Lower lobe of right lung (tissue), 2 donors: ENCODE data around the gene RBMX. TPM values are rescaled to one million over a fixed set of nuclear protein-coding genes. Genes with fewer than 3 reads are reported as not detected.

Experiments used
- ATAC-seq, 2 donors: fragments of 200-7000 bp; cut with Tn5 transposase; one replicate each; pipeline ENCODE4 v1.9.1; 2020 to 2022; ENCODE audit warnings: mild to moderate bottlenecking in 2 of 2, moderate library complexity in 2 of 2
- DNase-seq: peaks from one replicate; pipeline ENCODE4 v3.0.0-alpha.2; 2020
- H3K27ac ChIP-seq: fragments of 200-600 bp; one replicate; pipeline ENCODE4 v1.8.0; 2022
- H3K27me3 ChIP-seq: fragments of 200-600 bp; one replicate; pipeline ENCODE4 v1.8.0; 2022; ENCODE audit warnings: low read depth
- H3K36me3 ChIP-seq: fragments of 200-600 bp; one replicate; pipeline ENCODE4 v1.8.0; 2022; ENCODE audit warnings: mild to moderate bottlenecking
- H3K4me1 ChIP-seq: fragments of 200-600 bp; one replicate; pipeline ENCODE4 v1.8.0; 2022
- H3K4me3 ChIP-seq: fragments of 200-600 bp; one replicate; pipeline ENCODE4 v1.8.0; 2022; ENCODE audit warnings: mild to moderate bottlenecking
- H3K9me3 ChIP-seq: fragments of 200-600 bp; one replicate; pipeline ENCODE4 v1.8.0; 2022
- intact Hi-C: fragments of 100-400 bp; cut with DNase I; formaldehyde crosslinking; loops from one replicate; pipeline ENCODE4 v1.11.0; 2022
- total RNA-seq: library from RNA; stranded (reverse); fragmentation: NEBNext Ultra II Directional; extraction: Animal tissue kit (Norgen Biotek cat#: 25700); gene quantifications from one replicate; pipeline ENCODE4 v1.2.1, GENCODE V29; 2021
- TF ChIP-seq, protein P1 (sequence below): fragments of 200-600 bp; IDR thresholded peaks from one replicate; pipeline ENCODE4 v1.8.0; 2022; ENCODE audit warnings: antibody characterized with exemption, mild to moderate bottlenecking
- donor health status: DM: no; HTN: yes; CAD: no; lungs with severe emphysema.

RBMX gene
- total RNA-seq, 1 donor from 2014 or later = 114 TPM

DNA sequence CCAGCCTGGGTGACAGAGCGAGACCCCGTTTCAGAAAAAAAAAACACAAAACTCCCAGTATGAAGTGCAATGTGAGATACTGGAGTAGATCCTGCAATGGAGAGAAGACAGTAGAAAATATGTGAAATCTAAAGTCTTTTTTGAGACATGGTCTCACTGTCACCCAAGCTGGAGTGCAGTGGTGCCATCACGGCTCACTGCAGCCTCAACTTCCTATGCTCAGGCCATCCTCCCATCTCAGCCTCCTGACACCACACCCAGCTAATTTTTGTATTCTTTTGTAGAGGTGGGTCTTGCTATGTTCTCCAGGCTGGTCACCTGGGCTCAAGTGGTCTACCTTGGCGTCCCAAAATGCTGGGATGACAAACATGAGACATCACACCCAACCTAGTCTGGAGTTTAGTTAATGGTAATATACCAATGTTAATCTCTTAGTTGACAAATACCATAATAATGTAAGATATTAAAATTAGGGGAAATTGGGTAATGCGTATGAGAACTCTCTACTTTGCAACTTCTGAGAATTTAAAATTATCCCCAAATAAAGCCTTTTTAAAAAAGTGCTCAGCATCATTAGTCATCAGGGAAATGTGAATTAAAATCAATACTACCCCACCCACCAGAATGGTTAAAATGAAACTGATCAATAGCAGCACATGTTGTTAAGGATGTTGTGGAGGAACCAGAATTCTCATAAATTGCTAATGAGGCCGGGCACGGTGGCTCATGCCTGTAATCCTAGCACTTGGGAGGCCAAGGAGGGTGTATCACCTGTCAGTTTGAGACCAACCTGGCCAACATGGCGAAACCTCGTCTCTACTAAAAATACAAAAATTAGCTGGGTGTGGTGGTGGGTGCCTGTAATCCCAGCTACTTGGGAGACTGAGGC lies 15.0 kb downstream of the RBMX start:
- Histone ChIP-seq H3K27ac (no peak overlapping the region), H3K4me1 (no peaks in the 10 kb centered on the region), H3K9me3 (no peaks in the 10 kb centered on the region), H3K36me3 (peaks cover 46% of the 10 kb centered on the region), H3K4me3 (no peak overlapping the region), H3K27me3 (no peaks in the 10 kb centered on the region)
- TF ChIP-seq, protein P1, sequence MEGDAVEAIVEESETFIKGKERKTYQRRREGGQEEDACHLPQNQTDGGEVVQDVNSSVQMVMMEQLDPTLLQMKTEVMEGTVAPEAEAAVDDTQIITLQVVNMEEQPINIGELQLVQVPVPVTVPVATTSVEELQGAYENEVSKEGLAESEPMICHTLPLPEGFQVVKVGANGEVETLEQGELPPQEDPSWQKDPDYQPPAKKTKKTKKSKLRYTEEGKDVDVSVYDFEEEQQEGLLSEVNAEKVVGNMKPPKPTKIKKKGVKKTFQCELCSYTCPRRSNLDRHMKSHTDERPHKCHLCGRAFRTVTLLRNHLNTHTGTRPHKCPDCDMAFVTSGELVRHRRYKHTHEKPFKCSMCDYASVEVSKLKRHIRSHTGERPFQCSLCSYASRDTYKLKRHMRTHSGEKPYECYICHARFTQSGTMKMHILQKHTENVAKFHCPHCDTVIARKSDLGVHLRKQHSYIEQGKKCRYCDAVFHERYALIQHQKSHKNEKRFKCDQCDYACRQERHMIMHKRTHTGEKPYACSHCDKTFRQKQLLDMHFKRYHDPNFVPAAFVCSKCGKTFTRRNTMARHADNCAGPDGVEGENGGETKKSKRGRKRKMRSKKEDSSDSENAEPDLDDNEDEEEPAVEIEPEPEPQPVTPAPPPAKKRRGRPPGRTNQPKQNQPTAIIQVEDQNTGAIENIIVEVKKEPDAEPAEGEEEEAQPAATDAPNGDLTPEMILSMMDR = no peak
- DNase-seq = no peak
- ATAC-seq = no peak
- intact Hi-C loops = no loop called here

DNA sequence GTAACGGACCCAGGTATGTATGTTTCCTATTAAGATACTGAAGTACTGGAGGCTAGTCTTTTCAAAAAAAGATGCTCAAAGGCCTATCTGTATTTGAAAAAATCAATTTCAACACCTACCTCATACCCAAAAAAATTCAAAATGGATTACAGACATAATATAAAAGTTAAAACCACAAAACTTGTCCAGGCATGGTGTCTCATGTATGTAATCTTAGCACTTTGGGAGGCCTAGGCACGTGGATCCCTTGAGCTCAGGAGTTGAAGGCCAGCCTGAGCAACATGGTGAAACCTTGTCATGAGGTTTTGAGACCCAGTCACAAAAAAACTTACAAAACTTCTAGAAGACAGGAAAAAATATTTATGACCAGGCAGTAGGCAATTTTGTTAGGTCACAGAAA lies 16.7 kb downstream of the RBMX start:
- intact Hi-C loops = no loop called here
- Histone ChIP-seq H3K9me3 (no peaks in the 10 kb centered on the region), H3K36me3 (peaks cover 32% of the 10 kb centered on the region), H3K4me3 (no peak overlapping the region), H3K27me3 (no peaks in the 10 kb centered on the region), H3K4me1 (no peaks in the 10 kb centered on the region), H3K27ac (no peak overlapping the region)
- ATAC-seq = no peak
- no peak for DNase-seq
- TF ChIP-seq, protein P1 = no peak

DNA sequence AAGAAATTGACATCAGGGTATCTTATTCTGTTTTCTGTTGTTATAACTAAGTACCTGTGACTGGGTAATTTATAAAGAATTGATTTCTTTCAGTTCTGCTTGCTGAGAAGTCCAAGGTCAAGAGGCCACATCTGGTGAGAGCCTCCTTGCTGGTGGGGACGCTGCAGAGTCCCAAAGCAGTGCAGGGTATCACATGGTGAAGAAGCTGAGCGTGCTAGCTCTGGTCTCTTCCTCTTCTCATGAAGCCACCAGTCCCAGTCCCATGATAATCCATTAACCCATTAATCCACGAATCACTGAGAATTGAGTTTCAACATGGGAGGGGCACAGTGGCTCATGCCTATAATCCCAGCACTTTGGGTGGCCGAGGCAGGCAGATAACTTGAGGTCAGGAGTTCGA lies 18.0 kb downstream of the RBMX start:
- Histone ChIP-seq H3K27me3 (no peaks in the 10 kb centered on the region), H3K27ac (no peak overlapping the region), H3K4me3 (no peak overlapping the region), H3K4me1 (no peaks in the 10 kb centered on the region), H3K9me3 (no peaks in the 10 kb centered on the region), H3K36me3 (peaks cover 22% of the 10 kb centered on the region)
- DNase-seq = no peak
- TF ChIP-seq, protein P1 = no peak
- no peak for ATAC-seq
- intact Hi-C loops = no loop called here

DNA sequence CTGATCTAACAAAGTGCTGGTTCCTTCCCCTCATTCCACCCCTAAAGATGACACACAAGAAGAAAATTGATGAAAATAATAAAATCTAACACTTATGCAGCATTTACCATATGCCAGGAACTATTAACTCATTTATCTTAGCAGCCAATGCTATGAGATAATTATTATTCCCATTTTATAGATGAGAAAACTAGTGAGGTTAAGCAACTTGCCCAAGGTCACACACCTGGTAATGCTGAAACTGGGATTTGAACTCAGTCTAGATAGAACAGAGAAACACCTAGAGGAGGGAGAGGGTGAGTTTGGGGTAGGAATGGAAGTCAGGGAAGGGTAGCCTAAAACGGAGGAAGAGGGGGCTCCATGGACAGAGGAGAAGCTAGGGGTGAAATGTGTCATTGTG lies 18.6 kb downstream of the RBMX start:
- Histone ChIP-seq H3K4me3 (no peak overlapping the region), H3K36me3 (peaks cover 22% of the 10 kb centered on the region), H3K27me3 (no peaks in the 10 kb centered on the region), H3K9me3 (no peaks in the 10 kb centered on the region), H3K27ac (no peak overlapping the region), H3K4me1 (no peaks in the 10 kb centered on the region)
- DNase-seq (no peak), ATAC-seq (no peak)
- TF ChIP-seq, protein P1 = no peak
- intact Hi-C loops = no loop called here

DNA sequence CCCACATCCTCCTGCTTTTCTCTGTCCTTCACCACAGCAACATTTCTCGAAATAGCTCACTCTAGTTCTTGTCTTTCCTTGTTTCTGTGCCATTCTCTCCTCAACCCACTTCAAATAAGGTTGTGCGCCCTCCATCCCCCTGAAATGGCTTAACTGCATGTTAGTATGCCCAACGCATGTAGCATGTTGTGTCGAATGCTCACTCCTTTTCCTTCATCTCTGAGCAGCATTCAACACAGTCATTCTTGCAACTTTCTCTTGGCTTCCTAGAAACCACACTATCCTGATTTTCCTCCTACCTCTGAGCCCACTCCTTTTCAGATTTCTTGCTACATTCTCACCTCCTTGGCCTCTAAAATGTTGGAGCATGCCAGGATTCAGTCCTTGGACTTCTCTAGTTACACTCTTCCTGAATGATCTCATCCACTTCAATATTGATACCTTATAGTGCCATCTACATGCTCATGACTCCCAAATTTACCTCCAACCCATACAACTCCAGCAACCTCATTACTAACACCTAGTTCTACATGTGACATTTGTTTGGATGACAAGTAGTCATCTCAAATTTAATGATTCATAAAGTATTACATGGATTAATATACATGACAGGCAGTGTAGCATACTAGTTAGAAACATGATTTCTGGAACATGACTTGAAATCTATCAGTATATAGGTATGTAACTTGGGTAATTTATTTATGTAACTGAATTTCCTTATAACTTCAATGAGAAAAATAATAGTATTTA lies 22.3 kb downstream of the RBMX start:
- no peak overlapping the region for H3K27ac ChIP-seq
- no peak overlapping the region for H3K4me3 ChIP-seq
- H3K4me1 ChIP-seq = no peaks in the 10 kb centered on the region
- H3K36me3 ChIP-seq = peaks cover 18% of the 10 kb centered on the region
- DNase-seq (no peak), ATAC-seq (no peak)
- H3K27me3 ChIP-seq = no peaks in the 10 kb centered on the region
- TF ChIP-seq, protein P1 = no peak
- intact Hi-C loops = no loop called here
- H3K9me3 ChIP-seq = no peaks in the 10 kb centered on the region
